Testis (tissue), 3 donors: ENCODE measurements around the gene SEMA5A. TPM values are rescaled to one million over a fixed set of nuclear protein-coding genes. Genes with fewer than 3 reads are reported as not detected.

Source experiments
- DNase-seq: peaks from one replicate; pipeline ENCODE4 v3.0.0-alpha.2; 2019
- H3K27ac ChIP-seq, 2 donors: fragments of 200-600 bp; sonication (generic); one replicate each; pipeline ENCODE4 v1.5.1; 2019
- H3K27me3 ChIP-seq: fragments of 200-600 bp; sonication (generic); one replicate; pipeline ENCODE4 v1.5.1; 2019
- H3K36me3 ChIP-seq: fragments of 200-600 bp; sonication (generic); one replicate; pipeline ENCODE4 v1.5.1; 2017; ENCODE audit warnings: low read depth; ENCODE audit errors: missing control alignments
- H3K4me1 ChIP-seq: fragments of 200-600 bp; sonication (generic); one replicate; pipeline ENCODE4 v1.5.1; 2019
- H3K4me3 ChIP-seq, 2 donors: fragments of 200-600 bp; sonication (generic); one replicate each; pipeline ENCODE4 v1.5.1; 2017 to 2019
- H3K9me3 ChIP-seq: fragments of 200-600 bp; sonication (generic); one replicate; pipeline ENCODE4 v1.5.1; 2017
- CTCF ChIP-seq, 3 experiments: fragments of 450-650 bp in 2 of 3; fragments of 200-600 bp in 1 of 3; sonication (generic) in 1 of 3; IDR thresholded peaks; one replicate each; pipeline ENCODE4 v1.5.1; 2016 to 2019; ENCODE audit warnings: antibody characterized with exemption in 3 of 3, mild to moderate bottlenecking in 2 of 3, moderate library complexity in 1 of 3
- POLR2A ChIP-seq: fragments of 450-650 bp; IDR thresholded peaks from one replicate; pipeline ENCODE4 v1.6.1; 2017; ENCODE audit warnings: antibody characterized with exemption, mild to moderate bottlenecking, moderate library complexity
- WGBS, 2 donors: methylation state at CpG; one replicate each; pipeline ENCODE4 v1.1.5; 2018; 5-methylcytosine and 5-hydroxymethylcytosine counted together
- intact Hi-C: fragments of 100-400 bp; cut with DNase I; formaldehyde crosslinking; loops from one replicate; pipeline ENCODE4 v1.15.1; 2023; ENCODE audit warnings: low total_unique reads
- polyA plus RNA-seq: library from polyadenylated mRNA; stranded (reverse); fragments of 350-450 nt; fragmentation: Illumina TruSeq; extraction: RNeasy Lipid Tissue Mini Kit (QIAGEN cat#74804); gene quantifications from one replicate; pipeline ENCODE4 v1.2.3, GENCODE V29; 2014; ENCODE audit warnings: low read depth, low replicate concordance; ENCODE audit not compliant: insufficient read depth
- total RNA-seq, 2 donors: library from RNA; depleted of rRNA; stranded (reverse); fragments of >200 nt; gene quantifications; one replicate each; pipeline ENCODE4 v1.2.3, GENCODE V29; 2016

Gene SEMA5A
- total and polyA plus RNA-seq, 3 donors from 2014 or later, result 3.4 to 12.8 (median 5.4) TPM

- 73 to 85% methylated on average over 2 of the region's 2 CpGs for WGBS, 2 donors
- DNase-seq, result no peak
- intact Hi-C loops, result no loop called here
These were observed 72.3 kb downstream of the SEMA5A start for GRCh38 chr5:9473624-9474023.

GRCh38 chr5:9470410-9470809, 75.5 kb downstream of the SEMA5A start:
- H3K36me3 ChIP-seq, result no peaks in the 10 kb centered on the region
- H3K27me3 ChIP-seq, result no peaks in the 10 kb centered on the region
- TF ChIP-seq POLR2A (no peak), CTCF (IDR thresholded peaks at IDR 0.05) (no peak)
- no peaks in the 10 kb centered on the region for H3K4me1 ChIP-seq
- 70 to 82% methylated on average over 1 of the region's 1 CpG for WGBS, 2 donors
- H3K9me3 ChIP-seq, result no peaks in the 10 kb centered on the region
- H3K4me3 ChIP-seq, result no peak overlapping the region
- intact Hi-C loops, result no loop called here
- H3K27ac ChIP-seq, result no peak overlapping the region
- no peak for DNase-seq

More at GRCh38 chr5:9473624-9474023, 72.3 kb downstream of the SEMA5A start:
- H3K36me3 ChIP-seq, result no peaks in the 10 kb centered on the region
- TF ChIP-seq POLR2A (no peak), CTCF (IDR thresholded peaks at IDR 0.05) (no peak)
- no peaks in the 10 kb centered on the region for H3K4me1 ChIP-seq
- H3K4me3 ChIP-seq, result no peak overlapping the region
- H3K9me3 ChIP-seq, result no peaks in the 10 kb centered on the region
- no peaks in the 10 kb centered on the region for H3K27me3 ChIP-seq
- H3K27ac ChIP-seq, result no peak overlapping the region

DNA sequence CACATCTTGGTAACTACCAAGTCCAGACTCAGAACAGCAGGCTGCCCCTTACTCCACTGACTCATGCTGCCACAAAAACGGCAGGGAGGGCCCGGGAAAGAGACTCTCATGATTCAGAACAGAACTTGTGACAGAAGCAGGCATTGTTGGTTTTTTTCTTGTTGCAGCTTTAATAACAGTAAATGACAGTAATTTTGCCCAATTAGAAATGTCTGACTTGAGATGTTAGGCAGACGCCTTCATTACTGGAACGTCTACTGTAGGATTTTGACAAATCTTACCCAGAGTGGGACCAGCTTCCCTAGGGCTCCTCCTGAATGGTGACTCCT, 77.9 kb downstream of the SEMA5A start:
- intact Hi-C loops, result no loop called here
- 63% methylated on average over 4 of the region's 4 CpGs for WGBS, 2 donors
- H3K27ac ChIP-seq, result no peak overlapping the region
- no peak overlapping the region for H3K4me3 ChIP-seq
- H3K36me3 ChIP-seq, result no peaks in the 10 kb centered on the region
- TF ChIP-seq CTCF (IDR thresholded peaks at IDR 0.05) (no peak), POLR2A (no peak)
- no peak for DNase-seq
- no peaks in the 10 kb centered on the region for H3K9me3 ChIP-seq
- no peaks in the 10 kb centered on the region for H3K27me3 ChIP-seq
- no peaks in the 10 kb centered on the region for H3K4me1 ChIP-seq

DNA sequence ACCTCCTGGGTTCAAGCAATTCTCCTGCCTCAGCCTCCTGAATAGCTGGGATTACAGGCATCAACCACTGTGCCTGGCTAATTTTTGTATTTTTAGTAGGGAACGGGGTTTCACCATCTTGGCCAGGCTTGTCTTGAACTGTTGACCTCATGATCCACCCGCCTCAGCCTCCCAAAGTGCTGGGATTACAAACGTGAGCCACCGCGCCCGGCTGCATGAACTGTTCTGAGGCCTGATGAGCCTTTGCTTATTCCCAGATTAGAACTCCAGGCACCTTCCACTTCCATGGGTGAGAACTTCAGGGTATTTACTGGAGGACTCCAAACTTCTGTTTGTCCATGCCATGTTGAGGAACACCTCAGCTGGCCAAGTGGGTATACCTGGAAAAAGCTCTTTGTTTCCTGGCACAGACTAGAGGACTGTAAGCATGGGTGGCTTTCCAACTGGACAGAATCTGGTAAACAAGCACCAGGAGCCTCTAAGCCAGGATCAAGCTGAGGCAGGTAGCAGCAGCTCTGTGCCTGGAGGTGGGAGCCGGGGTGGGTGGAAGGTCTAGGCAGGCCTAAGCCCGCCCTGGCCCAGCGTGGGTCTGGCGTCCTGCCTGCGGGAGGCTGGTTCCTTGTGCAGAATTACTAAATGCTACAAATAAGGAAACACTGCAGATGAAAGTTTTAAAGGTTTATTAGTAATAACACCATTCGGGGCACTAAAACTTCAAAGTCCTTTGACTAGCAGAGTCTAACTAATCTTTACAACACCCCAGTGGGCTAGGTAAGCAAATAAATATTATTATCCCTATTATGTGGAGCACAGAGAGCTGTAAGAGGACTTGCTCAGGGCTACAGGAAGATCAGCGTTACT, 78.4 kb downstream of the SEMA5A start:
- no peaks in the 10 kb centered on the region for H3K36me3 ChIP-seq
- intact Hi-C loops, result no loop called here
- no peak overlapping the region for H3K27ac ChIP-seq
- no peaks in the 10 kb centered on the region for H3K4me1 ChIP-seq
- 69 to 75% methylated on average over 13 of the region's 13 CpGs for WGBS, 2 donors
- TF ChIP-seq CTCF (IDR thresholded peaks at IDR 0.05) (no peak), POLR2A (no peak)
- H3K27me3 ChIP-seq, result no peaks in the 10 kb centered on the region
- no peaks in the 10 kb centered on the region for H3K9me3 ChIP-seq
- no peak overlapping the region for H3K4me3 ChIP-seq
- no peak for DNase-seq

GRCh38 chr5:9466697-9467096, 79.2 kb downstream of the SEMA5A start:
- intact Hi-C loops, result no loop called here
- 41 to 71% methylated on average over 1 of the region's 1 CpG for WGBS, 2 donors
- no peaks in the 10 kb centered on the region for H3K36me3 ChIP-seq
- TF ChIP-seq CTCF (IDR thresholded peaks at IDR 0.05) (no peak), POLR2A (no peak)
- H3K9me3 ChIP-seq, result no peaks in the 10 kb centered on the region
- H3K27me3 ChIP-seq, result no peaks in the 10 kb centered on the region
- no peaks in the 10 kb centered on the region for H3K4me1 ChIP-seq
- no peak overlapping the region for H3K27ac ChIP-seq
- H3K4me3 ChIP-seq, result no peak overlapping the region
- no peak for DNase-seq
